22Rv1 (cell line): ENCODE data around the gene CTCF.

Experiments used
- H3K27ac ChIP-seq: fragments of 450-650 bp; 2 replicates; pipeline ENCODE4 v1.5.1; 2017
- CTCF ChIP-seq: fragments of 450-650 bp; IDR thresholded peaks from 2 replicates; pipeline ENCODE4 v1.5.1; 2017; ENCODE audit warnings: mild to moderate bottlenecking
- ZFX ChIP-seq: fragments of 450-650 bp; IDR thresholded peaks from 2 replicates; pipeline ENCODE4 v1.6.1; 2017; ENCODE audit warnings: antibody characterized with exemption, borderline replicate concordance

CTCF gene

GRCh38 chr16:67658849-67659674 is 96.7 kb downstream of the CTCF start:
- peak overlapping the region; percentile 93 for H3K27ac ChIP-seq
- no peak for TF ChIP-seq ZFX
- no peak for TF ChIP-seq CTCF

GRCh38 chr16:67659675-67660563 is 97.6 kb downstream of the CTCF start, which contains the start of gene ACD:
TSS of gene ACD (minus strand) at chr16:67660260. CDS start at chr16:67660220, 40 bp downstream.
- H3K27ac ChIP-seq = peak within 1 kb of the TSS; percentile 93
- TF ChIP-seq ZFX = no peak
- no peak for TF ChIP-seq CTCF

- no peak for TF ChIP-seq ZFX
- no peak for TF ChIP-seq CTCF
These were observed 98.3 kb downstream of the CTCF start, which contains the start of gene PARD6A for GRCh38 chr16:67660564-67661028. TSS of gene PARD6A (plus strand) at chr16:67660960. CDS start at chr16:67661039, 79 bp downstream.

GRCh38 chr16:67661101-67661761 is 98.9 kb downstream of the CTCF start:
- TF ChIP-seq ZFX = no peak
- TF ChIP-seq CTCF = no peak
- peak overlapping the region; percentile 93 for H3K27ac ChIP-seq

More at GRCh38 chr16:67660564-67661028, 98.3 kb downstream of the CTCF start, which contains the start of gene PARD6A:
- peak within 1 kb of the TSS; percentile 93 for H3K27ac ChIP-seq

GRCh38 chr16:67661886-67662652 is 99.7 kb downstream of the CTCF start:
- peak overlapping the region; percentile 93 for H3K27ac ChIP-seq
- no peak for TF ChIP-seq ZFX
- TF ChIP-seq CTCF = no peak

DNA sequence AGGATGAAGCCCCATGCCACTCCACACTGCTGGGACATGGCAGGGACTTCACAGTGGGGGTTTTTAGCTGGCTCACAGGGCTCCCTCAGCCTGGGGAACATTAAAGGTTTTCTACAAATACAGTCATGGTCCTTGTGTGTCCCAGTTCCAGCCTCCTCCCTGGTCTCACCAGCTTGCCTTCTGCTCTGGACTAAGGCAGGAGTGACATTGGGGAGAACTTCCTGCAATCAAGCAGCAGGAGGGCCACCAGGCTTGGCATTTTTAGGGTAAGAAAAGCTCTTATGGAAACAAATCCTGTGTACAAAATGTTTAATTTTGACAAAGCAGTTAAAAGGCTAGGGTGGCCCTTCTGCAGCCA is 100.3 kb downstream of the CTCF start:
- no peak for TF ChIP-seq ZFX
- TF ChIP-seq CTCF = no peak
- H3K27ac ChIP-seq = peak overlapping the region; percentile 93
